Anterior cingulate cortex (tissue), 58 donors: ENCODE measurements around the gene CRYAA.
"Not testable (repeated sequence)": the region's sequence is repeated elsewhere in the genome, so short reads cannot be mapped to it uniquely, and the experiment has no call there.

Source experiments
- DNase-seq, 58 donors: peaks; one replicate each; lab custom pipeline; 2025; lab: John Stamatoyannopoulos, UW

Gene CRYAA

DNA sequence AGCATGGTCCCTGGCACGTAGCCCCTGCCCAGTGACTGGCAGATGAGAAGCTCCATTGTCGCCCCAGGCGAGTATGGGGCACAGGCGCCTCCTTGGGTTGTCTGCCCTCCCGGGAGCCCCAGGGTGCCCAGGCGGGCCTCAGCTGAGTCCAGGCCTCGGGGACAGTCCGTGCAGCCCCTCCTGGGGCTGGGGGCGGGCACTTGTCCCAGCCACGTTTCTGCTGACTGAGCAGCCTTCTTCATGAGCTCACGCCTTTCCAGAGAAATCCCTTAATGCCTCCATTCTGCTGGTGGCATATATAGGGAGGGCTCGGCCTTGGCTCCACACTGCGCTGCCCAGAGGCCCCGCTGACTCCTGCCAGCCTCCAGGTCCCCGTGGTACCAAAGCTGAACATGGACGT, at the start of gene CRYAA:
Gene CRYAA (plus strand): TSS at position 301 of the 400 bp plus-strand sequence. CDS start 92 bp downstream, at position 393.
- DNase-seq = not testable (repeated sequence)

DNA sequence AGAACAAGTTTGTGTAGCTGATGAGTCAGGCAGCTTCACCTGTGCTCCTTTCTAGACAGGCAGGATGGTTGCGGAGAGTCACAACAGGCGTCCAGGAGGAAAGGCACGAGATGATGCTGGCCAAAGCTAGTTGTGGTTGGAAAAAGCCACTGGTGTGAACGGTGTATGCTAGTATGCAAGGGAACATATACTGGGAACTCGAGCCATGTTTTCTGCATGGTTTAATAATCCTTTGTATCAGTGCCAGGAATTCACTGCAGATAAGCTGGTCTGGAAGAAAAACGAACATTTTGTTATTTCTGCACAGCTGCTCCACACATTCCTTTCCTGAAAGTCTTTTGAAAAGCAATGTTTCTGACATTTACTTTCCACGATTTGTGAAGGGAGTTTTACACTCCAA, 38.7 kb upstream of the CRYAA start:
- not testable (repeated sequence) for DNase-seq

DNA sequence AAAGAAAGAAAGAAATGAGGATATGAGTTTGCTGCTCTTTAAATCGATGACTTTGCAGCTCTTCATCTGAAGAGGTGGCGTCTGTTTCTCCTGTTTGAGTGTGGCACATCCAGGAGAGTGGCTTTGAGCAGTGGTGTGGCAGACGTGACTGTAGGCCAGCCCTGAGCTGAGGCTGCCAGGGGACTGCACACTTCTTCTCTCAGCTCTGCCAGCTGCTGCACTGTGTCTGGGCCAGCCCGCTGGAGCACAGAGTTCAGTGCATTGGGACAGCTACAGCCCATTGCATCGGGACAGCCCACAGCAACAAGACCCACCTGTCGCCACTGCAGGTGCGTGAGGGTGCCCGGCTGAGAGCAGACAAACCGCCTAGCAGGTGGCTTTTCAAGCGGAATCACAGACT, 34.3 kb upstream of the CRYAA start:
- not testable (repeated sequence) for DNase-seq

GRCh38 chr21:43138944-43139343, 29.9 kb upstream of the CRYAA start:
- not testable (repeated sequence) for DNase-seq

GRCh38 chr21:43141407-43141806, 27.4 kb upstream of the CRYAA start:
- not testable (repeated sequence) for DNase-seq

DNA sequence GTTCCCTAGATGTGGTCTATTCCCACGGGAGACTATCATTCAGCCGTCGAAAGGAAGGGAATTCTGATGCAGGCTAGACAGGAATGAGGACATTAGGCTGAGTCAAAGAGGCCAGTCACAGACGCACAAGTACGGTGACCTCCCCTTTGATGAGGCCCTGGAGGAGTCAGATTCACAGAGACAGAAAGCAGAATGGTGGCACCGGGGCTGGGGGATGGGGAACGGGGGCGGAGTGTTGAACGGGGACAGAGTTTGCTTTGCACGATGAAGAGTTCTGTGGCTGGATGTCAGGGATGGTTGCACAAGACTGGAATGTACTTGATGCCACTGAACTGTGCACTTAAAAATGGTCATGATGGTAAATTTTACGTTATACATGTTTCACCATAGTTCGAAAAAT, 22.2 kb upstream of the CRYAA start:
- DNase-seq = not testable (repeated sequence)

DNA sequence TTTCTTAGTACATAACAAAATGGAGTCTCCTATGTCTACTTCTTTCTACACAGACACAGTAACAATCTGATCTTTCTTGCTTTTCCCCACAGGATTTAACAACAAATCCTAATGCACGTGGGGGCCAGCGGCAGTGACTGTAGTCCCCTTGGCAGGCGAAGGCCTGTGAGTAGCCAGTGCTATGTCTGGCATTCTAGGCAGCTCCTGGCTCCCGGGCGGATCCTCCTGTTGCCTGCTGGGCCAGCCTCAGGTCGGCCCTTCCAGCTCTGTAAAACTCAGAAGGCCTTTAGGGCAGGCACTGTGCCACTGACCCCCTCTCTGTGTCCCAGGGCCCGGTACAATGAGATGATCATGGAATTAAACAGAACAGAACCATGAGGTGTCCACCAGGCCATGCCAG, 20.8 kb upstream of the CRYAA start:
- DNase-seq = not testable (repeated sequence)

DNA sequence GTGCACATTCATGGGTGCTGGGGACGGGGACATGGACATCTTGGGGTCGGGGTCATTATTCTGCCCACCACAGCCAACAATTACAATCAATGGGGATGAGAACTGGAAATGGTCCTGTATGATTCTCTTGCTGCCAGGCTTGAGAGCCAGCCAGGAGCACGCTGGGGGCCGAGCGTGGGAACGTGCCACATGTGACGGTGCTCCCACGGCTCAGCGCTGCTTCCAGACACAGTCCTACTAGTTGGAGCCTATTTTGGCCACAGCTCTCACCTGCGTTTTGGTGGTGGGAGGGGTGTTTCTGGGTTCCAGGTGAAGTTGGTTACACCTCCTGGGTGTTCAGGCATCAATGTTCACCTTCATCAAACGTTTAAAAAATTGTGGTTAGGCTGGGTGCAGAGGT, 19.5 kb upstream of the CRYAA start:
- not testable (repeated sequence) for DNase-seq

DNA sequence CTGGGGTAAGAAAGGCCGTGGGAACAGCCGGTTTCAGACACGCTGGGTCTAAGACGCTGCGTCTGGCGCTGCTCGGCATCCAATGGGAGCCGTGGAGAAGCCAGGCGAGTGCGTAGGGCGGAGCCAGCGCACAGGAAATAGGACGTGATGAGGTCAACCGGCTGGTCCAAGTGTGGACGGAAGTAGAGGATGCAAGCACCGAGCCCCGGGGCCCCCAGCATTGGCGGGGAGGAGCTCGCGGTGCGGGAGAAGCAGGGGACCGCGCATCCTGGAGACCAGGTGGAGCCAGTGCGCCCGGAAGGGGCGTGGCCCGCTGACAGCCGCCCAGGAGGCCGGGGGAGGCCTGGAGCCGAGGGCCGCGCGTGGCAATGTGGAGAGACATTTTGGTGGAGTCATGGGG, 15.2 kb upstream of the CRYAA start:
- not testable (repeated sequence) for DNase-seq

DNA sequence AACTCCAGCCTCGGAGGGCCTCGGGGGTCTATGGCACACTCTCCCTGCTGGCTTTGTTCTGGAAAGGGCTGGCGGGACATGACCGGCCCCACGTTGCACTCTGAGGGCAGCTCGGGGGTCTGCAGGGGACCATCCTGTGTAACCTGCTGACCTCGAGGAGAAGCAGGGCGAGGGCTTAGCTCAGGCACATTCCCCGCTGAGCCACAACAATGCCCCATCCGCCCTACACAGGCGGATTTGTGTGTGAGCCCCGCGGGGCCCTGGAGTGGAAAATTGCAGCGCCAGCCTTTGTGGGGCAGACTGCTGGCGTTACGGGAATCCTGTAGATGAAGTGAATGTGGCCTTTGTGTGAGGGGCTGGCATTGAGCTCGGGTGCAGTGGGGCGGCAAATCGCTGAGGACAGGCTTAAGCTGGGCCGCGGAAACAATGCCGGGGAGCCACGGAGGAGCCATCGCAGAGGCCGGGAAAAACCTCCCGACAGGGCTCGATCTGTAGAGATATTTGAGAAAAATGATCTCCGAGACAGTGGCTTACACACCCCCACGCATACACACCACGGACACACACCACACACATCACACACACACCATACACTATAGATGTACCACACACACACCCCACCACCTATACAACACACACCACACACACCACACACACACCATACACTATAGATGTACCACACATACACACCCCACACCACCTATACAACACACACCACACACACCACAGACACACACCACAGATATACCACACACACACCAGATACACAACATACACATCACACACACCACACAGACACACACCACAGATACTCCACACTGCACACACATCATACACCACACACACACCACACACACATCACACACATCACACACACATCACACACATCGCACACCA, 9.3 kb upstream of the CRYAA start:
- not testable (repeated sequence) for DNase-seq

DNA sequence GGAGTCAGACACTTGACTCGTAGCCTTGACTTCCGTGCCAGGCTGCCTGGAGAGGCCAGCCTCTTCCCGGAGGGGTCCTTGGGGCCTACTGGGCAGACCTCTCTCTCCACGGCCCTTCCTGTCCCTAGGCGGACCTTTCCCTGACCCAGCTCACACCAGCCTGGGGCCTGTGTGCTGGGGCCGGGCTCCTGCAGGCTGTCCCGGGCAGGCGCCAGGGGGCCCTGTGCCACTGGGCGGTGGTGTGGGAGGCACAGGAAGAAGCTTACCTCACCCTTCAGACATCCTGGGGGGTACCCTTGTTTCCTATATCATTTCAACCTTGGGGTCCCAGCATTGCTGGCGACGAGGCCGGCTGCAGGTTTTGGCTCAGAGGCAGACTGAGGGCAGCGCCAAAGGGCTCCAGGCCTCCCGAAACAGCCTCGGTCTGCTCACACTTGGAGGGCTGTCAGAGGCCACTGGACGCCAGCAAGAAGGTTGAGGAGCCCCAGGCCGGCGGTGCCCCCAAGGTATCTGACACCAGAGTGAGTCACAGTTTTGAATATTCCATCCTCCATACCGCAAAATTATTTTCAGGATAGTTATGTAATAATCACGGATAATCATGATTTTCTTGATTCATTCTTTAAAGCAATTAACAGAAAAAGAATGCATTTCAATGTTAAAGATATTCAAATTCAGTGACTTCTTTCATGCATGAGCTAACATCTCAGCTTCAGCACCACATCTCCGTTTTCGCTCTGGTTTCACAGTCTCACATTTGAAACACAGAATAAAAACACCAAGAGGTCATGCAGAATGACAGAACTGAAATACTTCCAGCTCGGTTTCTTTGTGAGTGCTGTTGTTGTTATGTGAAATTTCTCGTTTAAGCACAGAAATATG, 6.7 kb upstream of the CRYAA start:
- not testable (repeated sequence) for DNase-seq

- not testable (repeated sequence) for DNase-seq
These were observed 6.1 kb upstream of the CRYAA start for GRCh38 chr21:43162708-43163205.

DNA sequence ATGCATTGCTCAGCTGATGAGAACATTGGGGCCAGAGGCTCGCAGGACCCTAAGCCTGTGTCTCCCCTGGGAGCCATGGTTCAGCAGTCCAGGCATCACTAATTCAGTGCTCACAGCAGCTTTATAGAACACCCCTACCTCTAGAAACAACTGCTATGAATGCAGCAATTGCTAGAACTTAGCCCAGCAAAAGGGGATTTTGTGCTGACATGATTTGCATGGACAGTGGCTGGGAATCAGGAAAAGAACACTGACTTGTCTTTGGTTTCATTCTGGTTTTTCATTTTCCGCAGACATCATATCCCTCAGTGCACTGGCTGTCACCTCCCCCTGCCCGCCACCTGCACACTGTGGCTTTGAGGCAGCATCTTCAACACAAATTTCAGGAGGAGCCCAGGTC, 4.0 kb upstream of the CRYAA start:
- DNase-seq = not testable (repeated sequence)

GRCh38 chr21:43165734-43166133, 3.1 kb upstream of the CRYAA start:
- not testable (repeated sequence) for DNase-seq

DNA sequence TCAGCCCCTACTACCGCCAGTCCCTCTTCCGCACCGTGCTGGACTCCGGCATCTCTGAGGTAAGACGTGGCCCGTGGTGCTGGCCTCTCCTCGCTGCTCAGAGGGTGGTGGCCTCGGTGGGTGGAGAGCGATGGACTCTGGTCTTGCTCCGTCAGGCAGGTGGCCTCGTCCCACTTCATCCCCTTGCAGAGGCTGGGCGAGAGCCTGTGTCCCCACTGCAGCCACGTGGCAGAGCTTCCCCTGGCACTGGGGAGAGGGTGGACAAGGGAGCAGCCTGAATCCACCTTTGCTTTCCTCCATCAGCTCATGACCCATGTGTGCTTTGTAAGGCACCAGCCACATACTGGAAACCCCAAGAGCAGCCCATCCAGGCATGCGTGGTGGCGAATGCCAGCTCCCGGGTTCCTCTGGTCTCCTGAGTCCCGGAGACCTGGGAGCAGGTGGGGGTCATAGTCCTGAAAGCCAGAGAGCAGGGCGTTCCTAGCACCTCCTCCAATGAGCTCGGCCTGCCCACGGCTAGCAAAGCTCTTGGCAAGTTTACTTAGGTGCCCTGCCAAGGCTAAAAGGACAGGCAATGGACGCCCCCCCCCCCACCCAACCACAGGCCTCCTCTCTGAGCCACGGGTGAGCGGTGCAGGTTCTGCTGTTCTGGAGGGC, 550 bp downstream of the CRYAA start:
- DNase-seq = not testable (repeated sequence)

DNA sequence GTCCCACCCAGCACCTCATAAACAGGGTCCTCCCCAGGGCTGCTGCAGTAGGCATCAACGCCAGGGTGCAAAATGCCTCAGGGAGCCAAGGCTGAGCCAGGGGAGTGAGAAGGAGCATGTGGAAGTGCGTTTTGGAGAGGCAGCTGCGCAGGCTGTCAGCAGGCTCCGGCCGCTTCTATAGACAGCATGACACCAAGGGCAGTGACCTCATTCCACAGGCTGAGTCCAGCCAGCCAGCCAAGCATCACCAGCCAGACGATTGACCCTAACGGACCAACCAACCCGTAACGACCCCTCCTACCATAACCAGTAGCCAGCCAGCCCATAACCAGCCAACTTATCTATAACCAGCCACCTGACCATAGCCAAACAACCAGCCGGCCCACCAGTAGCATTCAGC, 1.1 kb downstream of the CRYAA start:
- not testable (repeated sequence) for DNase-seq

DNA sequence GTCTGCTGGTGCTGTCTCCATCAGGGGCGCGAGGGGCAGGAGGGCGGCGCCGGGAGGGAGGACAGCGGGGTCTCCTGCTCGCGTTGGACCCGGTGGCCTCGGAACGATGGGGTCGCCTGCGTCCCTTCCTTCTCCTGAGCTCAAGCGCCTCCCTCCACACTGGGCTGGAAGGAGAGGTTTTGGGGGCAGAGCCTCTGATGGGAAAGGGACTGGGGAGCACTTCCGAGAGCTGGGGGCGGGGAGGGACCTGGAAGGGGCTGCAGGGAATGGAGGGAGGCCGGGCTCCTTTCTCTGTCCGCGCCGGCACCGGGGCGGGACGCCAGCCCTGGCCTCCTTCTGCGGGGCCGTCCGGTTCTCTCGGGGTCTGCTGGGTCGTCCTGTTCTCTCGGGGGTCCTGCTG, 4.0 kb downstream of the CRYAA start:
- not testable (repeated sequence) for DNase-seq

DNA sequence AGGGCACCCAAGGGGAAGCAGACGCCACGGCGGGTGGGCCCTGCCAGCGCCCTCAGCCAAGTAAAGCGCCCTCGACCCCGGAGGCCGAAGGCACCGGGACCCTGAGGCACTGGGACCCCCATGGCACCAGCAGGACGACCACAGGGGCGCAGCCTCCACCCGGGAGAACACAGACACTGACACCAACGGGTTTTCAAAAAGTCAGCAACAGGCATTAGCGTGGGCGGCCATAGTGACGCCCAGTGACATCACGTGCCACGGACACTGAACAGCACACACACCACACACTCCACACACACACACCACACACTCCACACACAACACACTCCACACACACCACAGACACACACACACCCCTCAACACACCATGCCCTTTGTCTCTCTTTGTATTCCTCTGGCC, 4.6 kb downstream of the CRYAA start:
- not testable (repeated sequence) for DNase-seq

- not testable (repeated sequence) for DNase-seq
These were observed 5.1 kb downstream of the CRYAA start for GRCh38 chr21:43173930-43174329.

- DNase-seq = not testable (repeated sequence)
These were observed 6.2 kb downstream of the CRYAA start for GRCh38 chr21:43174998-43175397.
